Panc1 (cell line): ENCODE data around the gene NSDHL. TPM values are rescaled to one million over a fixed set of nuclear protein-coding genes. Genes with fewer than 3 reads are reported as not detected.

ENCODE experiments used
- ATAC-seq: fragments of 200-7000 bp; cut with Tn5 transposase; 2 replicates; pipeline ENCODE4 v1.9.1; 2020; ENCODE audit warnings: mild to moderate bottlenecking, moderate library complexity
- BruUV-seq: library from RNA; stranded (reverse); fragments of 400-500 nt; replicated peaks from 2 replicates; lab custom pipeline; 2021; lab: Mats Ljungman, UMichigan
- CTCF ChIA-PET: fragments of 300-600 bp; sonication (Branson Sonifier 250); formaldehyde crosslinking; loops from one replicate; lab custom pipeline; 2022; ENCODE audit warnings: antibody characterized with exemption; lab: Charles Lee
- POLR2A ChIA-PET: fragments of 300-600 bp; sonication (Branson Sonifier 250); formaldehyde crosslinking; loops from one replicate; lab custom pipeline; 2022; ENCODE audit warnings: antibody characterized with exemption; lab: Charles Lee
- DNase-seq: peaks from one replicate; pipeline ENCODE4 v3.0.0-alpha.2; 2010; ENCODE audit warnings: low read depth, low spot score
- H3K27ac ChIP-seq: 2 replicates; pipeline ENCODE4 v1.5.1; 2011; ENCODE audit warnings: mild to moderate bottlenecking, low read length, inconsistent platforms
- H3K27me3 ChIP-seq: fragments of 200-500 bp; sonication (Bioruptor generic); 2 replicates; pipeline ENCODE4 v1.6.0; 2014; ENCODE audit warnings: low read length, inconsistent platforms; ENCODE audit not compliant: control insufficient read depth, insufficient read depth
- H3K36me3 ChIP-seq: fragments of 200-500 bp; sonication (Bioruptor generic); 2 replicates; pipeline ENCODE4 v1.5.1; 2014; ENCODE audit warnings: inconsistent platforms, mild to moderate bottlenecking, low read length, moderate library complexity; ENCODE audit not compliant: control insufficient read depth, insufficient read depth
- H3K4me1 ChIP-seq: 2 replicates; pipeline ENCODE4 v1.5.1; 2011; ENCODE audit warnings: inconsistent platforms, mild to moderate bottlenecking, low read length, moderate library complexity; ENCODE audit not compliant: control insufficient read depth, insufficient read depth
- H3K4me3 ChIP-seq, 2 experiments: 2 replicates each; pipeline ENCODE4 v1.5.1; 2011 to 2012; ENCODE audit warnings: low read depth in 2 of 2, low read length in 2 of 2, mild to moderate bottlenecking in 2 of 2, inconsistent platforms in 1 of 2, moderate library complexity in 1 of 2
- H3K9me3 ChIP-seq: fragments of 200-500 bp; sonication (Bioruptor generic); 2 replicates; pipeline ENCODE4 v1.5.1; 2014; ENCODE audit warnings: low read depth, mild to moderate bottlenecking, inconsistent platforms, low read length, moderate library complexity; ENCODE audit not compliant: control insufficient read depth, insufficient read depth
- CTCF ChIP-seq: fragments of 450-650 bp; IDR thresholded peaks from 2 replicates; pipeline ENCODE4 v1.5.1; 2017; ENCODE audit warnings: mild to moderate bottlenecking
- POLR2AphosphoS5 ChIP-seq: IDR thresholded peaks from 2 replicates; pipeline ENCODE4 v1.6.1; 2012; ENCODE audit warnings: mild to moderate bottlenecking, low read depth, low read length, moderate library complexity
- SIN3A ChIP-seq: IDR thresholded peaks from 2 replicates; pipeline ENCODE4 v1.6.1; 2012; ENCODE audit warnings: low read depth, mild to moderate bottlenecking, low read length, moderate library complexity, borderline replicate concordance; ENCODE audit not compliant: insufficient read depth
- TCF7L2 ChIP-seq: IDR thresholded peaks from 2 replicates; pipeline ENCODE4 v1.6.1; 2011; ENCODE audit warnings: mild to moderate bottlenecking, low read depth, low read length, inconsistent platforms
- in situ Hi-C: cut with HindIII; loops from 2 replicates; pipeline ENCODE4 v1.10.0; 2016; ENCODE audit warnings: low sequenced_read_pairs, low pct_unique_long_range_greater_than_20kb
- intact Hi-C: fragments of 100-400 bp; cut with micrococcal nuclease; formaldehyde crosslinking; loops from one replicate; pipeline ENCODE4 v1.10.0; 2022; ENCODE audit not compliant: unreplicated experiment
- total RNA-seq: library from RNA; stranded (reverse); gene quantifications from one replicate; pipeline ENCODE4 v1.2.1, GENCODE V29; 2021; ENCODE audit not compliant: unreplicated experiment
- TF ChIP-seq, protein P1 (sequence below), 2 experiments: IDR thresholded peaks; 2 replicates each; pipeline ENCODE4 v1.6.1; 2011 to 2012; ENCODE audit warnings: low read depth in 2 of 2, control low read depth in 1 of 2, low read length in 1 of 2, mild to moderate bottlenecking in 1 of 2, moderate library complexity in 1 of 2; ENCODE audit not compliant: insufficient read depth in 1 of 2

NSDHL gene
- total RNA-seq, 1 experiment from 2014 or later = 75.0 TPM

DNA sequence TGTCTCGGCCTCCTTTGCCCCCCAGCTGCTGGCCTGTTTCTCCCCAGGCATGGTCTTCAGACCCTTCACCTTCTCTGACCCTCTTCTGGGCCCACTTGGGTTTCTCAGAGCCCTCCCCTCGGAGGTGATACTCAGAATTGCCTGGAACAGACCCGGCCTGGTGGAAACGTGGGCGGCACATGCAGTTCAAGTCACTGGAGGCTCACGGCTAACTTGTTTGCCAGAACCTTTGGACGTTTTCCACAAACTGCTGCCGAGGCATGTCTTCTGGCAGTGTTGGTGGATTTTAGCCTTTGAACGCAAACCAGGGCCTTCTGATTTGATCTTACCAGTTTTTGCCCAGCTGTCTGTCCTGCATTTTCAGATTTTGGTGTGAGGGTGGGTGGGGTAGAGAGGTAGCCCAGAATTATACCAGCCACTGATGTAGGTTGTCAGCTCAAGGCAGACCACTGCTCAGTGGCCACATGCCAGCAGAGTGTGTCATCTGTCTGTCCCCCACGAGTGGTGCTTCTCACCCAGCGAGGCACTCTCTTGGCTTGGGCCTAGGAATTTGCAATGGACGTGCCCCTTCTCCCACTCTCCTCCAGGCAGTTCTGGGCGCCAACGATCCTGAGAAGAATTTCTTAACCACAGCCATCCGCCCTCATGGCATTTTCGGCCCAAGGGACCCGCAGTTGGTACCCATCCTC, 34.5 kb downstream of the NSDHL start:
- TF ChIP-seq POLR2AphosphoS5 = no peak
- TF ChIP-seq, protein P1, sequence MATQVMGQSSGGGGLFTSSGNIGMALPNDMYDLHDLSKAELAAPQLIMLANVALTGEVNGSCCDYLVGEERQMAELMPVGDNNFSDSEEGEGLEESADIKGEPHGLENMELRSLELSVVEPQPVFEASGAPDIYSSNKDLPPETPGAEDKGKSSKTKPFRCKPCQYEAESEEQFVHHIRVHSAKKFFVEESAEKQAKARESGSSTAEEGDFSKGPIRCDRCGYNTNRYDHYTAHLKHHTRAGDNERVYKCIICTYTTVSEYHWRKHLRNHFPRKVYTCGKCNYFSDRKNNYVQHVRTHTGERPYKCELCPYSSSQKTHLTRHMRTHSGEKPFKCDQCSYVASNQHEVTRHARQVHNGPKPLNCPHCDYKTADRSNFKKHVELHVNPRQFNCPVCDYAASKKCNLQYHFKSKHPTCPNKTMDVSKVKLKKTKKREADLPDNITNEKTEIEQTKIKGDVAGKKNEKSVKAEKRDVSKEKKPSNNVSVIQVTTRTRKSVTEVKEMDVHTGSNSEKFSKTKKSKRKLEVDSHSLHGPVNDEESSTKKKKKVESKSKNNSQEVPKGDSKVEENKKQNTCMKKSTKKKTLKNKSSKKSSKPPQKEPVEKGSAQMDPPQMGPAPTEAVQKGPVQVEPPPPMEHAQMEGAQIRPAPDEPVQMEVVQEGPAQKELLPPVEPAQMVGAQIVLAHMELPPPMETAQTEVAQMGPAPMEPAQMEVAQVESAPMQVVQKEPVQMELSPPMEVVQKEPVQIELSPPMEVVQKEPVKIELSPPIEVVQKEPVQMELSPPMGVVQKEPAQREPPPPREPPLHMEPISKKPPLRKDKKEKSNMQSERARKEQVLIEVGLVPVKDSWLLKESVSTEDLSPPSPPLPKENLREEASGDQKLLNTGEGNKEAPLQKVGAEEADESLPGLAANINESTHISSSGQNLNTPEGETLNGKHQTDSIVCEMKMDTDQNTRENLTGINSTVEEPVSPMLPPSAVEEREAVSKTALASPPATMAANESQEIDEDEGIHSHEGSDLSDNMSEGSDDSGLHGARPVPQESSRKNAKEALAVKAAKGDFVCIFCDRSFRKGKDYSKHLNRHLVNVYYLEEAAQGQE (IDR thresholded peaks at IDR 0.05; ENCODE audit: insufficient read depth in 1 of 2, low read depth in 2 of 2, low read length in 1 of 2) = no peak
- no peak for TF ChIP-seq SIN3A
- TF ChIP-seq CTCF = no peak
- no peak for TF ChIP-seq TCF7L2
- Histone ChIP-seq H3K4me1 (no peaks in the 10 kb centered on the region), H3K4me3 (no peak overlapping the region), H3K36me3 (no peaks in the 10 kb centered on the region; the same call in 1 of the 2 replicates), H3K27ac (no peak overlapping the region), H3K27me3 (no peaks in the 10 kb centered on the region), H3K9me3 (no peaks in the 10 kb centered on the region)
- BruUV-seq = no TSS peak
- ChIA-PET CTCF (no interaction called here), POLR2A (no interaction called here)
- intact Hi-C loops (no loop called here), in situ Hi-C loops (no loop called here)
- DNase-seq (no peak), ATAC-seq (no peak)

DNA sequence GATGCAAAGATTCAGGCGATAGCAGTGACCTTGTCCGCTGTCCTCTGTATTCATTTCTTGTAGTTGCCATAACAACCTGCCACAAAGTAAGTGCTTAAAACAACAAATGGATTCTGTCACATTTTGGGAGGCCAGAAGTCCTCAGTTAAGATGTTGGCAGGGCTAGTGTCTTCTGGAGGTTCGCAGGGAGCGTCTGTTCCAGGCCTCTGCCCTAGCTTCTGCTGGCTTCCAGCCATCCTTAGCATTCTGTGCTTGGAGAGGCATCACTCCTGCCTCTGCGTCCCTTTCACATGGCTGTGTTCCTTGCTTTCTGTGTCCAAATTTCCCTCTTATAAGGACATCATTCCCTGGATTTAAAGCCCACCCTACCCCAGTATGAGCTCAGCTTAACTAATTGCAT, 35.5 kb downstream of the NSDHL start:
- Histone ChIP-seq H3K9me3 (no peaks in the 10 kb centered on the region), H3K36me3 (no peaks in the 10 kb centered on the region; the same call in 1 of the 2 replicates), H3K27ac (no peak overlapping the region), H3K4me1 (no peaks in the 10 kb centered on the region), H3K27me3 (no peaks in the 10 kb centered on the region), H3K4me3 (no peak overlapping the region)
- TF ChIP-seq POLR2AphosphoS5 = no peak
- TF ChIP-seq, protein P1 (IDR thresholded peaks at IDR 0.05; ENCODE audit: insufficient read depth in 1 of 2, low read depth in 2 of 2, low read length in 1 of 2) = no peak
- TF ChIP-seq SIN3A = no peak
- no peak for TF ChIP-seq CTCF
- no peak for TF ChIP-seq TCF7L2
- intact Hi-C loops (no loop called here), in situ Hi-C loops (no loop called here)
- POLR2A ChIA-PET = no interaction called here
- CTCF ChIA-PET = no interaction called here
- DNase-seq (no peak), ATAC-seq (no peak)
- BruUV-seq = no TSS peak
